ENCODE data around the gene TPCN1. TPM values are rescaled to one million over a fixed set of nuclear protein-coding genes. Genes with fewer than 3 reads are reported as not detected.
A peak's percentile ranks its signal among the peaks of the same experiment; 100 is the strongest.

TPCN1 gene
- total and polyA plus RNA-seq, 2 of the 8 experiments (the other 6 are each of a cell fraction or from before 2014, with no cell fraction given): 14.9 to 21.4 TPM

DNA sequence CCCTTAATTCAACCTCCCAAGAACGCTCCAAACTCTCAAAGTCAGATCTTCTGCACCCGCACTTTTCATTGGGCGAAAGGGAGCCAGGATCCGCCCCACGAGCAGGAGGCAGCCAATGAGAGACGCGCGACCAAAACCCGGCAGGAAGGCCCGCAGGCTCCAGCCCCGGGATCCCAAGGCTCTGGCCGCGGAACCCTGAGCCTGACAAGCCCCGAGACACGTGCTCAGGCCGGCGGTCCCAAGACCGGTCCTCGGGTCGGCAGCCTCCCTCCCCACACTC, 36.4 kb upstream of the TPCN1 start:
- H3K9me3 ChIP-seq (ENCODE audit: insufficient read depth in 2 of 2, low read depth in 1 of 2, low read length in 1 of 2): no peaks in the 10 kb centered on the region
- H3K18ac ChIP-seq (ENCODE audit: extremely low read depth, low read length): peak overlapping the region; percentile 78; the same call in 1 of the 2 replicates
- H3K4ac ChIP-seq (replicated peaks; ENCODE audit: insufficient read length, low read depth, low read length): peak overlapping the region; percentile 87
- FAIRE-seq: no peak
- H3K14ac ChIP-seq (ENCODE audit: insufficient read length): no peak overlapping the region
- H3K27ac ChIP-seq (ENCODE audit: low read depth, low read length): peak overlapping the region; percentile 84
- ChIA-PET CTCF (ENCODE audit: partially characterized antibody) (interaction anchor here (1.3 to 2.4 kb wide), 3 partner anchors 10 to 241 kb away, joined by 3 to 12 read pairs (median 3); no protein-coding TSS in a partner anchor), POLR2A (ENCODE audit: partially characterized antibody) (interaction anchor here (0.6 to 5.1 kb wide), 19 partner anchors 7 to 198 kb away, joined by 3 to 30 read pairs (median 5); partner anchors contain the start of genes CFAP73 and TPCN1)
- H2BK15ac ChIP-seq (ENCODE audit: low read length): no peak overlapping the region
- H3K4me2 ChIP-seq (ENCODE audit: insufficient read depth in 1 of 2, low read depth in 2 of 2, low read length in 2 of 2): peak overlapping the region; percentile 63 to 72
- peaks cover 9 to 46% of the 10 kb centered on the region in 2 experiments; a peak in 3 of 4 replicates for H3K79me2 ChIP-seq (ENCODE audit: control insufficient read depth in 1 of 2, insufficient read depth in 2 of 2, low read length in 2 of 2)
- peaks cover 7% of the 10 kb centered on the region; the same call in 1 of the 2 replicates for H3K23me2 ChIP-seq (ENCODE audit: low read depth, low read length)
- H3K56ac ChIP-seq (replicated peaks; ENCODE audit: insufficient read length, low read depth, low read length): peak overlapping the region; percentile 91
- no peaks in the 10 kb centered on the region for H3K27me3 ChIP-seq (replicated peaks in 1 of 4; ENCODE audit: control insufficient read depth in 3 of 4, extremely low read depth in 1 of 4, insufficient read depth in 3 of 4, low read length in 3 of 4)
- peaks cover 0 to 6% (median 3%) of the 10 kb centered on the region in 4 experiments; a peak in 4 of 7 replicates for H3K4me1 ChIP-seq (replicated peaks in 1 of 4; ENCODE audit: control insufficient read depth in 3 of 4, insufficient read depth in 4 of 4, low read length in 3 of 4)
- peak overlapping the region; percentile 88 for H4K91ac ChIP-seq (replicated peaks; ENCODE audit: insufficient read length, low read length)
- peaks cover 2 to 13% of the 10 kb centered on the region in 2 experiments for H4K20me1 ChIP-seq (replicated peaks in 1 of 2; ENCODE audit: control insufficient read depth in 1 of 2, insufficient read depth in 2 of 2, low read length in 2 of 2)
- peaks cover 13% of the 10 kb centered on the region for H3K79me1 ChIP-seq (ENCODE audit: low read depth, low read length)
- H2AK5ac ChIP-seq (ENCODE audit: low read depth, low read length): no peak overlapping the region
- peak overlapping the region; percentile 88 for H2BK5ac ChIP-seq (ENCODE audit: low read depth, low read length)
- WGBS, 2 experiments (ENCODE audit: extremely low coverage in 1 of 2, insufficient coverage in 1 of 2, insufficient read length in 1 of 2, insufficient replicate concordance in 2 of 2, low coverage in 1 of 2, low lambda C conversion rate in 2 of 2, missing lambda C conversion rate in 1 of 2): 1% methylated on average over 15 of the region's 20 CpGs; no CpG with 5 or more reads in 1 of the 2 experiments
- H4K5ac ChIP-seq (ENCODE audit: insufficient read length, low read depth, low read length): peak overlapping the region; percentile 39
- H3K36me3 ChIP-seq (ENCODE audit: control insufficient read depth in 2 of 4, insufficient read depth in 4 of 4, low read length in 3 of 4): peaks cover 3 to 16% (median 10%) of the 10 kb centered on the region in 4 experiments; a peak in 7 of 8 replicates
- H3K9ac ChIP-seq (replicated peaks in 1 of 4; ENCODE audit: extremely low read depth in 1 of 4, low read depth in 3 of 4, low read length in 3 of 4): peak overlapping the region; percentile 72 to 92 (median 90)
- no peak overlapping the region for H2BK120ac ChIP-seq (replicated peaks; ENCODE audit: low read depth, low read length)
- peak; percentile 61 to 89 for DNase-seq (ENCODE audit: low read depth in 1 of 2, low spot score in 2 of 2)
- peak overlapping the region; percentile 75 to 90 (median 80) for H3K4me3 ChIP-seq (ENCODE audit: extremely low read depth in 1 of 4, insufficient read depth in 2 of 4, low read depth in 3 of 4, low read length in 4 of 4)
- no peak overlapping the region for H3K23ac ChIP-seq (ENCODE audit: insufficient read length)
- peak overlapping the region; percentile 58; the same call in 1 of the 2 replicates for H2AFZ ChIP-seq (ENCODE audit: low read length)
- peak overlapping the region; percentile 96 for H4K8ac ChIP-seq (ENCODE audit: extremely low read depth, insufficient read depth, low read length)
- H2BK12ac ChIP-seq (ENCODE audit: low read depth, low read length): no peak overlapping the region
- H2BK20ac ChIP-seq (ENCODE audit: low read length): no peak overlapping the region
- TF ChIP-seq, protein P1, sequence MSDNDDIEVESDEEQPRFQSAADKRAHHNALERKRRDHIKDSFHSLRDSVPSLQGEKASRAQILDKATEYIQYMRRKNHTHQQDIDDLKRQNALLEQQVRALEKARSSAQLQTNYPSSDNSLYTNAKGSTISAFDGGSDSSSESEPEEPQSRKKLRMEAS (IDR thresholded peaks at IDR 0.05): peak; percentile 86
- TF ChIP-seq CHD2 (IDR thresholded peaks at IDR 0.05; ENCODE audit: low read length): peak; percentile 73
- TF ChIP-seq TEAD4 (IDR thresholded peaks at IDR 0.05; ENCODE audit: low read depth, low read length): no peak
- TF ChIP-seq HDAC6 (IDR thresholded peaks at IDR 0.05; ENCODE audit: low read depth, low read length): no peak
- TF ChIP-seq SP2 (IDR thresholded peaks at IDR 0.05; ENCODE audit: low read length): peak; percentile 57
- TF ChIP-seq KDM1A (IDR thresholded peaks at IDR 0.05; ENCODE audit: borderline replicate concordance, low read length): peak; percentile 48; the same call in 1 of the 2 replicates
- no peak for TF ChIP-seq CTBP2 (IDR thresholded peaks at IDR 0.05; ENCODE audit: borderline replicate concordance, insufficient read depth, insufficient read length, low read length)
- TF ChIP-seq E2F6 (IDR thresholded peaks at IDR 0.05): no peak; the same call in 1 of the 2 replicates
- TF ChIP-seq NANOG (IDR thresholded peaks at IDR 0.05; ENCODE audit: insufficient read depth, low read depth, low read length, poor library complexity, severe bottlenecking): no peak
- no peak for TF ChIP-seq CREB1 (IDR thresholded peaks at IDR 0.05)
- no peak for TF ChIP-seq BRCA1 (IDR thresholded peaks at IDR 0.05; ENCODE audit: low read depth, low read length)
- TF ChIP-seq BACH1 (IDR thresholded peaks at IDR 0.05; ENCODE audit: low read length): no peak
- no peak for TF ChIP-seq FOSL1 (IDR thresholded peaks at IDR 0.05; ENCODE audit: insufficient read depth, low read depth, low read length)

Measured in H1 (cell line).